ENCODE data around the gene ZNF132.
A peak's percentile ranks its signal among the peaks of the same experiment; 100 is the strongest.
"Not testable (repeated sequence)": the region's sequence is repeated elsewhere in the genome, so short reads cannot be mapped to it uniquely, and the experiment has no call there.

ZNF132 gene

GRCh38 chr19:58439576-58440554 is at the start of gene ZNF132:
Gene ZNF132, minus strand, starts transcription at chr19:58440153. Its CDS starts 332 bp downstream, at chr19:58439821.
- no peak for FAIRE-seq

DNA sequence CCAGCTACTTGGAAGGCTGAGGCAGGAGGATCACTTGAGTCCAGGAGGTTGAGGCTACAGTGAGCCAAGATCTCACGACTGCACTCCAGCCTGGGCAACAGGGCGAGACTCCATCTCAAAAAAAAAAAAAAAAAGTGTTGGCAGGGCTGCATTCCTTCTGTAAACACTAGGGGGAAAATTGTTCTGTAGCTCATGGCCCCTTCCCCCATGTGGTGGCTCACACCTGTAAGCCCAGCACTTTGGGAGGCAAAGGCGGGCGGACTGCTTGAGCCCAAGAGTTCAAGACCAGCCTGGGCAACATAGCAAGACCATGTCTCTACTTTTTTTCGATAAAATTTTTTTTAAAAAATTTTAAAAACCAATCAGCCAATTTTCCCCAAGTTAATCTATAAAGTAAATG is 44.4 kb upstream of the ZNF132 start:
- not testable (repeated sequence) for FAIRE-seq

GRCh38 chr19:58483776-58484175 is 43.8 kb upstream of the ZNF132 start:
- FAIRE-seq: no peak

GRCh38 chr19:58482372-58482771 is 42.4 kb upstream of the ZNF132 start:
- FAIRE-seq: no peak

DNA sequence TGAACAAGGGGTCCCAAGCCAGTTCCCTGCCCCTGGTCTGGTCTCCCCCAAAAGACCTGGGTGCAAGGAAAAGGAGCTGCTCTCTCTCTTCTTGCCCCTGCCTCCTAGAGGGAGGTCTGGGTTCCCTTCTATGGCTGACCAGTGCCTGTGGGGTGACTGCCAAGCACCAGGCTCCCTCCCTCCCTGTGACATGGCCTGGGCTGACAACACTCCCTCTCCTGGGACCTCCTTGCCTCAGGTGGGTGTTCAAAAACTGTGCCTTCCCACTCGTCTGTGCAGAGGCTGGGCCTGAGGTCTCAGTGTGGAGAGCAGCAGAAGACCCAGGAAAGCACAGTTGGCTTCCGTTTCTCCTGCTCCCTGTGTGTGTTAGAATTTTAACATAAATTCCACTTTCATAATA is 40.9 kb upstream of the ZNF132 start:
- FAIRE-seq: no peak

DNA sequence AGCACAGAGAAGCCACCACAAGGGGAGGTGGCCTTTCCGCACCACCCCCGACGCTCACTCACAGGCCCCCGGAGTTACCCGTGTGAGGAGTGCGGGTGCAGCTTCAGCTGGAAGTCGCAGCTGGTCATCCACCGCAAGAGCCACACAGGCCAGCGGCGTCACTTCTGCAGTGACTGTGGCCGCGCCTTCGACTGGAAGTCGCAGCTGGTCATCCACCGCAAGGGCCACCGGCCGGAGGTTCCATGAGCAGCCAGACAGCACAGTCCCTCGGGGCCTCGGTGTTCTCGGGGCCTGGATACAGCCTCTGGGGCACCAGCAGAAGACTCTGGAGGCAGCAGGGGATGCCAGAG is 40.5 kb upstream of the ZNF132 start:
- no peak for FAIRE-seq

DNA sequence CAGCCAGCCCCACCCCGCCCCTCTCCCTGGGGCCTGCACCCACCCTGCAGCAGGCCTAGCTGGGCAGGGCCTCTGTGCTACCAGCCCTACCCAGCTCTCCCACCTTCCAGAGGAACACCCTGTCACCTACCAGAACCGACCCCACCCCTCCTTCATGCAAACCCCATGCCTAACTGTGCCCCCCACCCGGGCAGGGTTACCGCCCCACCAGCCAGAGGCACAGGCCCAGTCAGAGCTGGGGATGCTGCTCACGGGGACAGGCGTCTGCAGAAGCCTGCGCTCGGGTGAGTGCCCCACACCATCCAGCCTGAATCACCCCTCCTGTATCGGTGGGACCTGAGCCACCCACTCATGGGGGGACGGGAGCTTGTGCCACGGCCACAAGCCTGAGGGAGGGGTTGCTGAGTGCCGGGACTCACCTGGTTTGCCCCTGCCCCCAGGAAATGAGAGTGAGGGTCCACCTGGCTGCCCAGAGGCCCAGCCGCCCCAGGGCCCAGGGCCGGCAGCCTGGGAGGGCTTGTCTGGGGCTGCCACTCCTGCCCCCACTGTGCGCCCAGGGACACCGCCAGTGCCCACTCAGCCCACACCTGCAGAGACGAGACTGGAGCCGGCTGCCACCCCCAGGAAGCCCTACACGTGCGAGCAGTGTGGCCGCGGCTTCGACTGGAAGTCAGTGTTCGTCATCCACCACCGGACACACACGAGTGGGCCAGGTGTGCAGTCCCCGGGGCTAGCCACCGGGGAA is 40.0 kb upstream of the ZNF132 start:
- FAIRE-seq: no peak

- no peak for FAIRE-seq
Observed at GRCh38 chr19:58479303-58479702, 39.4 kb upstream of the ZNF132 start.

DNA sequence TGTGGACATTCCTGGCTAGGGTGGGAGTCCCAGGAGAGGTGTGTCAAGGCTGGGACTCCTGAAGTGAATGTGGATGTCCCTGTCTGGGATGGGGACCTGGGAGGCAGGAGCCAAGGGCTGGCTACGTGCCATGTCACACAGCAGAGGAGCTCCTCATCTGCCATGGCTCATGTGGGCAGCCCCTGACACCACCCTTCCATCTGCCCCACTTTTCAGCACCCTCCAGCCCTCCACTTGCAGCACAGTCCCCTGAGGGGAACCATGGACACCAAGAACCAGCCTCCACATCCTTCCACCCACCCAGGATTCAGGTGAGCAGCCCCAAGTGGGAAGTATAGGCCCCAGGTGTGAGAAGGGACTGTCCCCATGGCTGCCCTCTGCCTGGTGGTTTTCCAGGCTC is 37.9 kb upstream of the ZNF132 start:
- no peak for FAIRE-seq

- no peak for FAIRE-seq
Observed at GRCh38 chr19:58477130-58477529, 37.2 kb upstream of the ZNF132 start.

DNA sequence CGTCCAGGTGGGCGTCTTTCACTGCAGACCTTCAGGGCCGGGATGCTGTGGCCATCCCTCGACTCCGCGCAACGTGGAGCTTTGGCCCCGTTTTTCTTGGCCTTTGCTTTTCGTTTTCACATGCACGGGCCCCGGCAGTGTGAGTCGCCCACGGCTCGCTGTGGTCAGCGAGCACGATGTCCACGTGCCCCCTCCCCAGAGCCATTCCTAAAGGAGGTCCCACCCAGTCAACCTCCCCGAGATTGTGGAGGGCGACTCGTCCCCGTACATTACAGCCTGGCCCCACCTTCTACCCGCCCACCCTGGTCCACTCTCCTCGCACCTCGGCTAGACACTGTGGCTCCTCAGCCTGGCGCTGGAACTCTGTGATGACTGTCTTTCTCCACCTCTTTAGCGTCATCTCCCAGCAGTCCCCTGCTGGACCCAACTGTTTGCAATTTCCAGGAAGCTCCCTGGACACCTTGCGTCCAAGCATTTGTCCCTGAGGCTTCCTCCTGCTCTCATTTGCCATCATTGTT is 36.6 kb upstream of the ZNF132 start:
- no peak for FAIRE-seq

GRCh38 chr19:58475714-58476497 is 36.0 kb upstream of the ZNF132 start, which contains the start of gene ZNF446:
Gene ZNF446, plus strand, starts transcription at chr19:58476352. Its CDS starts 867 bp downstream, at chr19:58477219.
- FAIRE-seq: peak; percentile 98

- no peak for FAIRE-seq
Observed at GRCh38 chr19:58474997-58475713, 35.2 kb upstream of the ZNF132 start.

GRCh38 chr19:58474291-58474996 is 34.5 kb upstream of the ZNF132 start:
- FAIRE-seq: no peak

- FAIRE-seq: no peak
Observed at GRCh38 chr19:58473775-58474174, 33.8 kb upstream of the ZNF132 start.

- FAIRE-seq: no peak
Observed at GRCh38 chr19:58471736-58472135, 31.8 kb upstream of the ZNF132 start.

DNA sequence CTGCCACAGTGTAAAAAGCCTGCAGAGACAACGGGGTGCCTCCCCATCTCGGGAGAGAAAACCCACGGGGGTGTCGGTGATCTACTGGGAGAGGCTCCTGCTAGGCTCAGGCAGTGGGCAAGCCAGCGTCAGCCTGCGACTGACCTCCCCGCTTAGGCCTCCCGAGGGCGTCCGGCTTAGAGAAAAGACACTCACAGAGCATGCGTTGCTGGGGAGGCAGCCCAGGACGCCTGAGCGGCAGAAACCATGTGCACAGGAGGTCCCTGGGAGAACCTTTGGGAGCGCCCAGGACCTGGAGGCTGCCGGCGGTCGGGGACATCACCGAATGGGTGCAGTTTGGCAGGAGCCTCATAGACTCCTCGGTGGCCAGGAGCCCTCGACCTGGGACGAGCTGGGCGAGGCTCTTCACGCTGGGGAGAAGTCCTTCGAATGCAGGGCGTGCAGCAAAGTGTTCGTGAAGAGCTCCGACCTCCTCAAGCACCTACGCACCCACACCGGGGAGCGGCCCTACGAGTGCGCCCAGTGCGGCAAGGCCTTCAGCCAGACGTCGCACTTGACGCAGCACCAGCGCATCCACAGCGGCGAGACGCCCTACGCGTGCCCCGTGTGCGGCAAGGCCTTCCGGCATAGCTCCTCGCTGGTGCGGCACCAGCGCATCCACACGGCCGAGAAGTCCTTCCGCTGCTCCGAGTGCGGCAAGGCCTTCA is 31.0 kb upstream of the ZNF132 start:
- not testable (repeated sequence) for FAIRE-seq

GRCh38 chr19:58469241-58470013 is 29.5 kb upstream of the ZNF132 start:
- FAIRE-seq: no peak

DNA sequence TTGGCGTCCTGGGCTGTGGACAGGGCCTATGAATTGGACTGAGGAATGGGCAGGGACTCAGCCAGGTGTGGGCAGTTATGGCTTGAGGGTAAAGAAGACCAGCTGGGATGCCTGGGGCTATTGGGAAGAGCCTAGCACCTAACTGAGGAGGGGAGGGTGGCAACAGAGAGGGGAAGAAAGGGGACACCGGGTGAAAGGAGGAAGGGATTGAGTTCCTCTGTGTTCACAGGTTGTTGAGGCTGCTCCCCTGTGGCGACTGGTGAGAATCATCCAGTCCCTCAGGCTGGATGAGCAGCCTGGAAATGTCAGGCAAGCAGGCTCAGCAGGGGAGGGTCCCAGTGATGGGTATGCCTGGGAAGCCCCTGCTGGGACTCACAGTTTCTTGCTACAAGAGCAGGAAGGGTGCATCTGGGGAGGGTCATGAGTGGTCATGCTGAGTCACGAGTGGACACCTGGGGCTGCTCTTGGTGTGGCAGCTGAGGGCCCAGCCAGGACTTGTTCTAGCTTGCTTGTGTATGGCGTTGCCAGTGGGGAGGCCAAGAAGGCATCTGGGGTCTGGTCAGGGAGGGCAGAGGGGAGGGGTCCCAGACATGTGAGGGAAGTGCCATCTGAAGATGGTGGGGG is 28.4 kb upstream of the ZNF132 start:
- FAIRE-seq: no peak

All from G401.6 (cell line).